ENCODE results near the gene CISD1.

The CISD1 gene

DNA sequence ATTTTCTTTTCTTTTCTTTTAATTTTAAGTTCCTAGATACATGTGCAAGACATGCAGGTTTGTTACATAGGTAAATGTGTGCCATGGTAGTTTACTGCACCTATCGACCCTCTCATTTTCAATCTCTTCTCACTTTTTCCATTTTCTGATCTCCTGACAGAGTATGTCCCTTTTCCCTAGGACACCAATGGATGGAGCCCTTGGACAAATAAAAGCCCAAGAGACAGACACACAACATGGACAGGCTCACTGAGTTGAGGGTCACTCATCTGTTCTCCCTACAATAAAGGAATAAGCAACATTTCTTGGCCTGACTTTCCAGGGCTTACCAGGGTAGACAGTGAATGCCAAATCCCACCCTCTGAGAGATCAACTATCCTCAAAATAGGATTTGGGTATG, 50.6 kb downstream of the CISD1 start:
- Histone ChIP-seq H3K36me3 (no peaks in the 10 kb centered on the region), H3K9me3 (no peaks in the 10 kb centered on the region), H3K27me3 (no peaks in the 10 kb centered on the region), H3K27ac (no peak overlapping the region), H3K4me1 (ENCODE audit: control insufficient read depth in 1 of 2, insufficient read depth in 1 of 2, low read depth in 1 of 2, low read length in 1 of 2) (peaks cover 9 to 12% of the 10 kb centered on the region in 2 experiments), H3K4me3 (ENCODE audit: low read depth in 1 of 2, low read length in 1 of 2) (no peak overlapping the region)
- TF ChIP-seq, protein P1, sequence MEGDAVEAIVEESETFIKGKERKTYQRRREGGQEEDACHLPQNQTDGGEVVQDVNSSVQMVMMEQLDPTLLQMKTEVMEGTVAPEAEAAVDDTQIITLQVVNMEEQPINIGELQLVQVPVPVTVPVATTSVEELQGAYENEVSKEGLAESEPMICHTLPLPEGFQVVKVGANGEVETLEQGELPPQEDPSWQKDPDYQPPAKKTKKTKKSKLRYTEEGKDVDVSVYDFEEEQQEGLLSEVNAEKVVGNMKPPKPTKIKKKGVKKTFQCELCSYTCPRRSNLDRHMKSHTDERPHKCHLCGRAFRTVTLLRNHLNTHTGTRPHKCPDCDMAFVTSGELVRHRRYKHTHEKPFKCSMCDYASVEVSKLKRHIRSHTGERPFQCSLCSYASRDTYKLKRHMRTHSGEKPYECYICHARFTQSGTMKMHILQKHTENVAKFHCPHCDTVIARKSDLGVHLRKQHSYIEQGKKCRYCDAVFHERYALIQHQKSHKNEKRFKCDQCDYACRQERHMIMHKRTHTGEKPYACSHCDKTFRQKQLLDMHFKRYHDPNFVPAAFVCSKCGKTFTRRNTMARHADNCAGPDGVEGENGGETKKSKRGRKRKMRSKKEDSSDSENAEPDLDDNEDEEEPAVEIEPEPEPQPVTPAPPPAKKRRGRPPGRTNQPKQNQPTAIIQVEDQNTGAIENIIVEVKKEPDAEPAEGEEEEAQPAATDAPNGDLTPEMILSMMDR (IDR thresholded peaks at IDR 0.05), result no peak

DNA sequence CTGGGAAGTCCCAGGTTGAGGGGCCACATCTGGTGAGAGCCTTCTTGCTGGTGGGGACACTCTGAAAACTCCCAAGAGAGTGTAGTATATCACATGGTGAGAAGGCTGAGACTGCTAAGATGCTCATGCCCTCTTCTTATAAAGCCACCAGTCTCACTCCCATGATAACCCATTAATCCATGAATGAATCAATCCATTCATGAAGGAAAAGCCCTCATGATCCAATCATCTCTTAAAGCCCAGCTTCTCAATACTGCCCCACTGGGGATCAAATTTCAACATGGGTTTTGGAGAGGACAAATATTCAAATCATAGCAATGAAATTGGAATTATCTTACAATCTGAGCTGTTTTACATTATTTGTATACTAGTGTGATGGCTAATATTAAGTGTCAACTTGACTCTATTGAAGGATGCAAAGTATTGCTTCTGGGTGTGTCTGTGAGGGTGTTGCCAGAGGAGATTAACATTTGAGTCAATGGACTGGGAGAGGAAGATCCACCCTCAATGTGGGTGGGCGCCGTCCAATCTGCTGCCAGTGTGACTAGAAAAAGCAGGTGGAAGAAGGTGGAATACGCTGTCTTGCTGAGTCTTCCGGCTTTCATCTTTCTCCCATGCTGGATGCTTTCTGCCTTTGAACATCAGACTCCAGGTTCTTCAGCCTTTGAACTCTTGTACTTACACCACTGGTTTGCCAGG, 51.5 kb downstream of the CISD1 start:
- no peak overlapping the region for H3K27ac ChIP-seq
- peaks cover 9 to 12% of the 10 kb centered on the region in 2 experiments for H3K4me1 ChIP-seq (ENCODE audit: control insufficient read depth in 1 of 2, insufficient read depth in 1 of 2, low read depth in 1 of 2, low read length in 1 of 2)
- no peaks in the 10 kb centered on the region for H3K9me3 ChIP-seq
- no peaks in the 10 kb centered on the region for H3K27me3 ChIP-seq
- no peaks in the 10 kb centered on the region for H3K36me3 ChIP-seq
- TF ChIP-seq, protein P1 (IDR thresholded peaks at IDR 0.05), result no peak
- no peak overlapping the region for H3K4me3 ChIP-seq (ENCODE audit: low read depth in 1 of 2, low read length in 1 of 2)

DNA sequence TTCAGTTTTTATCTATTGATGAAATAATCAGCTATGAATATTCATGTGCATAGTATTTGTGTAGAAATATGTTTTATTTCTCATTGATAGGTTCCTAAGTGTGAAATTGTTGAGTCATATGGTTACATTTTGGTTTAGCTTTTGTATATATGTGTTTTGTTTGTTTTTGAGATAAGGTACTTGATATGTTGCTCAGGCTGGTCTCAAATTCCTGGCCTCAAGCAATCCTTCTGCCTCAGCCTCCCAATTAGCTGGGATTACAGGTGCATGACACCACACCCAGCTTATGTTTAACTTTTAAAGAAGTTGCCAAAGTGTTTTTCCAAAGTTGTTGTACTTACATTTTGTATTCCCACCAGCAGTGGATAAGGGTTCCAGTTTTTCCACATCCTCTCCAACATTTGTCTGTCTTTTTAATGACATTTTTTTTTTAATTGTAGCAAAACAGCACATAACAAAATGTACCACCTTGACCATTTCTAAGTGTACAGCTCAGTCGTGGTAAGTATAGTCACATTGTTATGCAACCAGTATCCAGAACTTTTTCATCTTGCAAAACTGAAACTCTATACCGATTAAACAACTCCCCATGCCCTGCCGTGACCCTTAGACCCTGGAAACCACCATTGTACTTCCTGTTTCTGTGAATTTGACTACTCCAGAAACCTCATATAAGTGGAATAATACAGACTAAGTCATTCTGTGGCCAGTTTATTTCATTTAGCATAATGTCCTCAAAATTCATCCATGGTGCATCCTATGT, 53.3 kb downstream of the CISD1 start:
- Histone ChIP-seq H3K27me3 (no peaks in the 10 kb centered on the region), H3K4me3 (ENCODE audit: low read depth in 1 of 2, low read length in 1 of 2) (no peak overlapping the region), H3K4me1 (ENCODE audit: control insufficient read depth in 1 of 2, insufficient read depth in 1 of 2, low read depth in 1 of 2, low read length in 1 of 2) (peaks cover 9 to 12% of the 10 kb centered on the region in 2 experiments), H3K27ac (no peak overlapping the region), H3K9me3 (no peaks in the 10 kb centered on the region), H3K36me3 (no peaks in the 10 kb centered on the region)
- TF ChIP-seq, protein P1 (IDR thresholded peaks at IDR 0.05), result no peak

DNA sequence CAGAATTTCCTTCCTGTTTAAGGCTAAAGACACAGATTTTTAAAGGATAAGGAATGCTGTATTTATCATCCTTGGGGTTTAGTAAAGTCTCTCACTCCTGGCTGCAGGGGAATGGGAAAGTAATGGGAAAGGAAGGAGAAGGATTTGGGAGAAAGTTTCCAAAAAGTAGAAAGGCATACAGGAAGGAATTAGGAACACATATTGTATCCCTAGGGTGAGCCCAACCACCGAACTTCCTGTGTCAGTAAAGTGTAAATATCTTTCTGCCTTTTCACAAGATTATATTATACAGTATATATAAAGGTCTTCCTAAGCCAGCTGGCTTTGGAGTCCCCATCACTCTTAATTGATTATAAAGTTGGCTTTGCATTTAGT, 53.9 kb downstream of the CISD1 start:
- Histone ChIP-seq H3K4me3 (ENCODE audit: low read depth in 1 of 2, low read length in 1 of 2) (no peak overlapping the region), H3K27me3 (no peaks in the 10 kb centered on the region), H3K4me1 (ENCODE audit: control insufficient read depth in 1 of 2, insufficient read depth in 1 of 2, low read depth in 1 of 2, low read length in 1 of 2) (peaks cover 9 to 12% of the 10 kb centered on the region in 2 experiments), H3K9me3 (no peaks in the 10 kb centered on the region), H3K27ac (no peak overlapping the region), H3K36me3 (no peaks in the 10 kb centered on the region)
- TF ChIP-seq, protein P1 (IDR thresholded peaks at IDR 0.05), result no peak

DNA sequence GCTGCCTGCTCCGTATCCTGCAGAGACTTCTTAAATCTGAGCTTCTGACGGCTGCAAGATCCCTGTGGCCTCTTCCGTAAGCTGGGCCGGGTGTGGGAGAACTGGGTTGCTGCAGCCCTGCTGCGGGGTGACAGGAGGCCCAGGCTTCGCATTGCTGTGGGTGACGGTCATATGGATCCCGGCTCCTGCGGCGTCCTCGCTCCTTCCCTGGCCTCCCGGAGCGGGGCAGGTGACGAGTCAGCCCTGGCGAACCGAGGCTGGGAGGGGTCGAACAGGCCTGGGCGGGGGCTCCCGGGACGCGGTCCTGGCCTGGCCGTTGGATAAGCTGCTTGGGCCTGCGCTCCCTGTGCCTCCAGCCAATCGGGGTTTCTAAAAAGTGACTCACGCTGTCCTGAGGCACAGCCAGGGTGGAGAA, 58.0 kb downstream of the CISD1 start:
- Histone ChIP-seq H3K36me3 (no peaks in the 10 kb centered on the region), H3K27me3 (no peaks in the 10 kb centered on the region), H3K27ac (no peak overlapping the region), H3K9me3 (no peaks in the 10 kb centered on the region), H3K4me3 (ENCODE audit: low read depth in 1 of 2, low read length in 1 of 2) (no peak overlapping the region), H3K4me1 (ENCODE audit: control insufficient read depth in 1 of 2, insufficient read depth in 1 of 2, low read depth in 1 of 2, low read length in 1 of 2) (peaks cover 34 to 37% of the 10 kb centered on the region in 2 experiments)
- TF ChIP-seq, protein P1 (IDR thresholded peaks at IDR 0.05), result no peak
